ENCODE measurements around the gene AFAP1.
A peak's percentile ranks its signal among the peaks of the same experiment; 100 is the strongest.

AFAP1 gene

DNA sequence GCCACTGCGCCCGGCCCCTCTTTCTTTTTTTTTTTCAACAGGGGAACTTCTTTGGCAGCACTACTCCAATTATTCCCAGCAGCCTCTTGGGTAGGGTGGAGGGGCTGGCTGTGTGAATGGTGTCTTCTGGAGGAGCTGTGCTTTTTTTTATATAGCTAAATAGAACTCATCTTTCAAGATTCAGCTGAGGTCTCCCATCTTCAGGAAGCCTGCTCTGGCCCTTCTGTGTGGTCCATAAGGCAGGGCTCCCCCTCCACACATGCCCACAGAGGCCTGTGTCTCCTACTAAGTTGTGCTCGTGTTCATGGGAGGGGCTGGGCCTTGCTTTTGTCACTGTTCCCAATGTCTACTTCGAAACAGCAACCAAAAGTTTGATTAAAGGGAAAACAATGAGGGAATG lies 116.8 kb downstream of the AFAP1 start:
- no peak for DNase-seq

DNA sequence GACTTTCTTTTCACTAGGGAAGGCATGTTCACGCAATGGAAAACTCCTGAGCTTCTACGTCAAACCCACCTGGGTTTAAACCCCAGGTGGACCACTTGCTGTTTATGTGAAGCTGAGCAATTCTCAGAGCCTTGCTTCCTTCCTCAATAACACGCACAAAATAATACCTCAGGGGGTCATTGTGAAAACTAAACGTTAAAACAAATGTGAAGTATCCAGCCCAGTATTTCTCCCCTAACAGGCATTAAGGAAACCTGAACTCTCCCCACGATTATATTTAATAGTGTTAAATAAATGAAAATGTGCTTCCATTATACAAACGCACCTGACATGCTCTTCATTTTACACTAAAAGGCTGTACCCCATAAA lies 117.5 kb downstream of the AFAP1 start:
- no peak for DNase-seq

DNA sequence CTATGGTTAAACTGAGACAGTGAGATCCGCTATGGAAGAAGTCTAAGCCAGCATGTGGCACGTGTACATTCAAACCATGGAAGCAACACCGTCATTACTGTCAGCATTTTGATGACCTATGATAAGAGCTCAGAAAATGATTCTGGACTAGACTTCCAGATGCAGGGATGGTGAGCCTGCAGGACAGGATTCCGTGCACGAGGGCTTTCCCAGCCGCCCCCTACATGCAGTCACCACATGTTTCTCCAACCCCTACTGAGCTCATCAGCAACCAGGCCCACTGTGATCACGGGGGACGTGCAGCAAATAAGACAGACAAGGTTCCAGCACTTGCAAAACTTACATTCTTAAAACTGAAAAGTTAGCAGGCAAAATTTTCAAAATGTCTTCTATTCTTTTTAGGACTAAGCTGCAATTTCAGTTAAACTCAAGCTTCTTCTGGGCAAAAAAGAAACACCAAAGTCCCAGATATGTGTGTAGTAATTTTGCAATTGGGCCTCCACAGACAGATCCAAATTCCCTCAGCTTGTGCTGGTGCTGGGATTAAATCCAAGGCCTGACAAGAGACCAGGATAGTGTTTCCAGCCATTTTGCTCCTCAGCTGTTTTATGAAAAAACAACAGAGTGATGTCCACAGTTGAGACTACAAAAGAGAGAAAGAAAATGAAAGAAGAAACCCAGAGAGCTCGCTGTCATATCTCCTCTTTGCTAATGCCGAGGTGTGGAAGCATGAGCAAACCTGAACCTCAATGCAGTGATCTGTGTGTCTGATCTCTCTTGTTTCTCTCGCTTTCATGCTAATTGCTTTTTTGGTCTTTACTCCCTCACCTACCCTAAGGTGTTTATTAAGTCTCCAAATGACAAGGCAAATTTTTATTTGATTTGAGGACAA lies 118.2 kb downstream of the AFAP1 start:
- DNase-seq = no peak

DNA sequence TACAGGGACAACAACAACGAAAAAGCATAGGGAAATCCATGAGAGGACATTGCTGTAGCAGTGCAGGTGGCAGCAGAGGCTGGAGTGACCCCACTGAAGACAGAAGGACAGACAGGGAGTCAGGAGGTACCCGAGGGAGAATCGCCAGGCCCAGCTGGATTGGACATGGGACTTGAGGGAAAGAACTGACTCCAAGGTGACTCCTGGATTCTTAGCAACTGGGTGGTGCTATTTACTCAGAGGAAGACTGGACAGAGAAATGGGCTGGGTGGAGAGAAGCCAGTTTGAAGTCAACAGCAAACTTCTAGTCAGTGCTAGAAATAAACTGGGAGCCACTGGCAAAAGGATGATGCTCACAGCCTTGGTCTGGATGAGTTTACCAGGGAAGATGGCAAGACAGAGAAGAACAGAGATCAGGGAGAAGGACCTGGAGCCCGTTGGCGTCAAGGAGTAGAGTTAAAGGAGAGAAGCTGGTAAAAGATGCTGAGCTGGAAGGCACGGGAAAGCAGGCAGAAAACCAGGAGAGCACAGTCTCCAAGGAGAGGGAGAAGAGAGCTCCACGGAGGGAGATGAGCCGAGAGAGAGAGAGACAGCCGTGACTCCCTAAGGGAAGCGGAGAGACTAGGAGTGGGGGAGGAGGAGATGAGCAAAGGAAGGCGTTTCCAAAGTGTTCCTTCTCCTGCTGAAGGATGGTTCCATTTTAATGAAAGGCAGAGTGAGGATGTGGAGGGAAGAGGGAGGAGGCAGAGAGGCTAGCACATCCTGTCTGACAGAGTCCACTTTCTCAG lies 119.4 kb downstream of the AFAP1 start:
- DNase-seq = no peak

DNA sequence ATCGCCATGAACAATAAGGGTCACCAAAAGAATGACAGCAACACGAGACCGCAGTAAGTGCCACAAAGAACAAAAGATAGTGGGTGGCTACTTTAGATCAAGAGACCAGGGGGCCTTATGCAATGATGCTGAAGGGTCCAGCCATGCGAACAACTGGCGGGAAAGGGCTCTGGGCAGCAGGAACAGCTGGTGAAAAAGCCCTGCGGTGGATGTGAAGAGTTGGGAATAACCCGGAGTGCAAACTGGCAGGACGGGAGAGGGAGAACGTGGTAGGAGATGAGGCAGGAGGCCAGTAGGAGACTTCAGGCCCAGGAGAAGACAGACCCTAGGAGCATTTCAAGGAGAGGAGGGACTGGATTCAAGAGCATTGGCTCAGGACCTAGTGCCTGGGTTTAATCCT lies 120.2 kb downstream of the AFAP1 start:
- no peak for DNase-seq

DNA sequence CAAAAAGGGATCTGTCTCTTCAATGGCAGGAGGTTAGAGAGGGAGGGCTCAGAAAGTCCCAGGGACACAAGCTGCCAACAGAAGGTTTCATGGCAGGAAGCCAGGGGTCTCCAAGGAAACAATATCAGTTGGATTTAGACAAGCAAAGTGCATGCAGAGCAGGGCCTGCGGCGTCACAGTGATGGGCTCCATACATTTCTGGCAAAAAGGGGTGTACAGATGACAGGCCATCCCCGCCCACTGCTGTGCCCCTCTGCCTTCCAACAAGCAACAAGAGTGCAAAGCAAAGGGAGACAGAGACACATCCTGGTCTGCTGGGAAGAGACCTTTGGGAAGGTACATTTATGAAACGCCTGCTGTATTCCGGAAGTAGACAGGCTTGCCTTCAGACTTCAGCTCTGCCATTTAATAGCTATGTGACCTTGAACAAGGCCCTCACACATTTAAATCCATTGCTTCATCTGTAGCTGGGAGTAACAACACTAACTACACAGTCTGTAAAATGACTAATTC lies 121.2 kb downstream of the AFAP1 start:
- no peak for DNase-seq

DNA sequence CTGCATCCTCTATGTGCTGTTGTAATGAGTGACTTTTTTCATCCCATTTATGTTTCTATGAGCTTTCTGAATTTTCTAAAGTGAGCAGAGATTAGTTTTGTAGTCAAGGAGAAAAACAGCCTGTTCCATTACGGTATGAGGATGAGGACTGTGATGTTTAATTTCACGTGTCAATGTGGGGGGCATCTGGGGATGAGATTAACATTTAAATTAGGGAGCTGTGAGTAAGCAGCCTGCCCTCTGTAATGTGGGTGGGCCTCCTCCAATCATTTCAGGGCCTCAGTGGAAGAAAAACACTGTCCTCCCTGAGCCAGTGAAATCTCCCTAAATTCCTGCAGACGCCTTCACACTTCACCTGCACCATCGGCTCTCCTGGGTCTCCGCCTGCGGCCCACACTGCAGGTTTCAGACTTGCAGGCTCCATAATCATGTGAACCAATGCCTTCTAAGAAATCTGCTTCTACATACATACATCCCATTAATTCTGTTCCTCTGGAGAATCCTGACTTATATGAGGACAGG lies 121.7 kb downstream of the AFAP1 start:
- peak in 2 of 51 donors; percentile 33 to 47 for DNase-seq

DNA sequence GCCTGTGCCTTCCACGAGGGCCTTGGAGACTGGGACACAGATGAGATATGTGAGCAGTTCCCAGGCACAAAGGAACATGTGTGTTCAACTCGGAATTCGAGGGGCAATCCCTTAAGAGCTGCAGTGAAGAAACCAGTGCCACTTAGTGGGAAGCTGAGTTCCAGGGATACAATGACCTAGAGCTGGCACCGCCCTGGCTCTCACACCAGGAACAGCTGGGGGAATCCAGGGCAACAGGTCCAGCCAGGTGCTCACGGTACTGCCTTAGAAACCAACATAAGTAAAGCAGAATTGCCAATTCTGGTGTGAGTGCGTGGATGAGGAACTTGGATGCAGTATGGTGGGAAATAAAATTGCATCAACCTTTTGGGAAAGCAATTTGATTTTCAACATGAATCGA lies 122.9 kb downstream of the AFAP1 start:
- no peak for DNase-seq

DNA sequence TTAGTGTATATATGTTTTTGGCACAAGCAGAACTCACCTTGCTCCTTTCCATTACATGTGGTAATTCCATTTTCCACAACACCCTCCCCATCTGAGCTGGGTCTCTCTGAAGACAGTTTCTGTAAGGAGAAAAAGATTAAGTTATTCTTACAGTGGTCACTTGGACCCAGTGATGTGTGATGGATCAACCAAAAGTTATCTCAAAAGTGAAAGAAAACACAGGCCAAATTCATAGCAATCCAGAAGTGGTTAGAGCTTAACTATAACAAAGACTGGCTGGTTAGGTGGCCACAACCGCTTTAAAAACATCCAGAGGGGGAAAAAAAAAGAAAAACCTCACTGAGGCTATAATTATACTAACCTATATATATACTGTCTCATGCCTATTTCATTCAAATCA lies 123.7 kb downstream of the AFAP1 start:
- DNase-seq = no peak

DNA sequence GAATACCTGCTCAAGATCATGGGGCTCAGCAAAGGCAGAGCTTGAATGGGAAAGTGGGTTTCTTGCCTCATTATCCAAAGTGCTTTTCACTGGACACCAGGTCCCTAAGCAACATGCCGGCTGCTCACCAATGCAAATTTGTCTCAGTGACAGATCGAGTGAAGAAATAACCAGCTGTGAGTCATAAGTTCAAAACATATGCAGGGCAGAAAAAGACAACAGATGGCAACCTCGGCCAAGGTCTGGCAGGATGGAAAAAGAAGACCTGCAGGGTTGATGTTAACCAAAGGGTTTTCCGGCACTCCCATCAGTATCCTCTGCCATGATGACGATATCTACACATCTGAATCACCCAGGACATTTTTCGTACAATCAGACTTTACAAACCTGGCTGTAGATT lies 124.1 kb downstream of the AFAP1 start:
- DNase-seq = no peak

DNA sequence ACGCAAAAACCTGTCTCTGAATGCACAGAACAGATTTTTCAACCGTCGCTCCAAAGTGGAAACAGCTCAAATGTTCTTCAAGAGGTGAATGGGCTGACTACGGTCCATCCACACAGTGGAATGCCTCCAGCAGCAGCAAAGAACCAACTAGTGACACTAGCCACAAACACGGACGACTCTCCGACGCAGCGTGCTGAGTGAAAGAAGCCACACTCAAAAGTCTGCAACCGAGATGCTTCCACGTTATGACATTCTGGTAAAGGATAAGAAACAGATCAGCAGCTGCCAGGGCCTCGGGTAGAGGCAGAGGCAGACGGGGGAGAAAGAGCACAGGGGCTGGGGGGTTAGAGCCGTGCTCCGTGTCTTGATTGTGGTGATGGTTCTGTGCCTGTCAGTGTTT lies 125.2 kb downstream of the AFAP1 start:
- DNase-seq = no peak

DNA sequence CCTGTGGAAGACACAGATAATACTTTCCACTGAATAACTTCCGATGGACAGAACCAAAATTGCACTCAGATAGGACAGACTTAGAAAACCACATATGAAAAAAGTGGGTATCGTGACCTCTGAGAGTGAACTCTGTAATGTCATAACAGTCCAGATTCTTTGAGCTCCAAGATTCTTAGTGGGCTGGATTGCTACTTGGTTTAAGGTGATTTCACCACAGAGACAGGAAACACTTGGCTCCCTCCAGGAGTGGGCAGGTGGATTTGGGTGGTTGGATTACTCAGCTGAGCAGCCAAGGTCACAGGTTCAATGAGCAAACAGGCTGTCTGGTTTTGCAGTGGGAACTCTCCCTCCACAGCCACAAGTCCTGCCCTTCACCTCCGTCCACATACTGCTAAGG lies 126.0 kb downstream of the AFAP1 start:
- DNase-seq = no peak

DNA sequence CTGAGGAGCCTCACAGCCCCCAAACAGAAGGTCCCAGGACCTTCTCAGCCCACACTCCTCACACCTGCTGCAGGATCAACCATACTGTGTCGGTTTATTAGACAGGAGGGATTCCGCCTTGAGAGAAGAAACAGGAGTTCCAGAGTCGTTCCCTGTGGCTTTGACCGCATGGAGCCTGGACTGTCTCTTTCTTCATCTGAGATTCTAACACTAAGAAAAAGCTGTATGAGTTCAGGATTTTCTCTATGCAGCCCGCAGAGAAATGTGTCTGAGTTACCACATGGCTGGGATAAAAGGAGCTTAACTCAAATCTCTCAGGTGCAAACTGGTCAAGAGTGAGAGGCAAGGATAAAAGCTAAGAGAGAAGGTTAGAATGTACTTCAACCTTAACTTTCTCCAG lies 126.7 kb downstream of the AFAP1 start:
- DNase-seq = no peak

DNA sequence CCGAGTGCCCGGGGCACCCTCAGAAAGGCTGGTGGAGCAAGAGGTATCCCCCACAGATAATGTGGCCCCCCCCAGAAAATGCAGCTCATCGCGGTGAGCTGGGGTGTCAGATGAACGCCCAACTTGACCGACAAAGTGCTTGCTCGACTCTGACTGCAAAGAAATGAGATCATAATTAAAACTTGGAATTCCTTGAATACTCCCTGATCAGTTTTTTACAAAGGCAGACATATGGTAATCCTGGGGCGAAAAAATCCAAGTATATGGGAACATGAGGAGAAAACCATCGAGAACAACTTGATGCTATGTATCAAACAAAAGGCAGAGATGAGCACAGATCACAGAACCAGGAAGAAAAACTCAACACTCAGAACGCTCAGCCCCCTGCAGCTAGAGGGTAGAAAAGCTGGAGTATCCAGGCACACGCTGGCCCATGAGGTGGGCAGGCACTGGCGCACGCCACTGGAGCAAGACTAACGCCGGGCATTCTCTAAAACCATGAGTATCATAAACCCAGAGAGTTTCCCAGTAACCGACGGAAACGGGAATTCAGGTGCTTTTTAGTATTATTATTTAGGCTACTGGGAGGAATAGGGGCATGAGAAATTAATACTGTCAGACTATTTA lies 127.3 kb downstream of the AFAP1 start:
- DNase-seq = no peak

DNA sequence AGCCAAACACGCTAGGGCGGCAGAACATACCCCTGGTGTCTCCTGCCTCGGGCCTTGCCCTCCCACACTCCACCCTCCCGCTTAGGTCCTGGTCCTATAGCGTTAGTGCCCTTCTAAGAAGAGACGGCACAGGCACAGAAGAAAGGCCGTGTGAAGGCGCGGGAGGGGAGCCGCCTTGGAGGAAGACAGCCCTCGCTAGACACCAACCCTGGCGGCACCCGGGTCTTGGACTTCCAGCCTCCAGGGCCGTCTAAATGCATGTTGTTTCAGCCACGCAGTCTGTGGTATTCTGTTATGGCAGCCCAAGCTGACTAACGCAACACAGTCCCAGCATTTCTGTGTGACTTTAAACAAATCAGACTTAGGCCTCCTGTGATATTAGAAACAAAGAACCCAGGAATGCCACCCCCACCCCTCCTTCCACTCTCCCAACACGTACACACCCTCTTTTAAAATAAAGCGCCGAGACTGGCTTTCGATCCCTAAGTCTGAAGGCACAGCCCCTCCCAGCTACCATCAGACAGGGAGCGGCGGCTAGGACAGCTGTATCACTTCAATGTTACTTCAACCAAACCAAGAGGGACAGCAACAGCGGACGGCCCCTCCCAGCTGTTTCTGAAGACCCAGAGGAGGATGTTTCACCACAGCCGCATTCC lies 128.0 kb downstream of the AFAP1 start:
- DNase-seq = no peak

DNA sequence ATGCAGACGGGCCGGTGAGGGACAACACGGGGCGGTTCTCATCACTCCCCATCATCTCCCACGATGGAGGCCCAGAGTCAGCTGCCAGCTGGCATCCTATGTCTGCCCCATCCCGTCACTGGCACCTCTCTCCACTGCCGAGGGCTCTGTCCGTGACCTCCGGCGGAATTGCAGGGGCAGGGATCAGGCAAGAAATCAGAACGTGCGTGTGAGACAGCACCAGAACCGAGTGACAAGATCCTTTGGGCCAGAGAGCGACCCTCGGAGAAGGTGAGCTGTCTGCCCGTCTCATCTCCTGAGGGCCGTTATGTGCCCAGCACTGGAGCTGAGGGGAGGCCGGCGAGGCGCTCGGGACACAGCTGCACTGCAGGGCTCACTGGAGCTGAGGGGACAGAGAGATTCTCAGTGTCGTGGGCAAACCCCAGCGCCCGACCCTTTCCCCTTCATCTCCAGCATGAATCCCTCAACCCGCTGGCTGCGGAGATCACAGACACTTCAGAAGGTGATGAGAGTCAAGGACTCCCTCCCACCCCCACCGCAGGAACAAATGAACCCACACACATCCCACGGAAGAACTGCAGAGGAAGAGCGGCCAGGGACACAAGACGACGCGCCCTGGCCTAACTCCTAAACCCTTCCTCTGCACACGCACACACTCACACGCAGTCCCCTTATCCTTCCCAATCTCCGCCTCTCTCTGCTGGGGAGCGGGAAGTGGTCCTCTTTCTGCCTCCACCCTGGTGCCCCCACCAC lies 128.7 kb downstream of the AFAP1 start:
- DNase-seq = no peak

DNA sequence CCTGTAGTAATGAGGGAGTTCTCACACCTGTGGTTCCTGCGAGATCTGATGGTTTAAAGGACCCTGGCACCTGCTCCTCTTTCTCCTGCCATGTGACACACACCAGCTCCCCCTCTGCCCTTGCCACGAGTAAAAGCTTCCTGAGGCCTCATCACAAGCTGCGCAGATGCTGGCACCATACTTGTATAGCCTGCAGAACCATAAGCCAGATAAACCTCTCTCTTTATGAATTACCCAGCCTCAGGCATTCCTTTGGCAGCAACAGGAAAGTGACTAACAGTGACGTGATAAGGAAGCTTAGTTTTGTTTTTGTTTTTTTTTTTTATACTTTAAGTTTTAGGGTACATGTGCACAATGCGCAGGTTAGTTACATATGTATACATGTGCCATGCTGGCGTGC lies 130.9 kb downstream of the AFAP1 start:
- no peak for DNase-seq

DNA sequence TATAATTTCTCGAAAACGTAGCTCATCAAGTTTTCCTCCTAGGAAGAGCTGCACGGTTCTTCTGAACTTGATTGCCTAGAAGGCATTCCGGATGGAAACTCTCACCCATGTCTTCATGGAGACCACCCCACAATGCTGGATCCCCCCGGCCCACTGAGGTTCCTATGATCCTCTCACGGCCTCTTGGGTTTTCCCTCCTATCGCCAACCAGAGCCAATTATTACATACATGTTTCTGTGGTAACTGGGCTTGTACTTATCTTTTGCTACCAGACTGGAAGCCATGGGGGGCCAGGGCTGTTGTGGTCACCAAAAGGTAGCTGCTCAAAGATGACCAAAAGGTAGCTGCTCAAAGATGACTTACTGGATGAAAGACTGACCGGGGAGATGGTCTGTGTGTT lies 131.5 kb downstream of the AFAP1 start:
- DNase-seq = no peak

DNA sequence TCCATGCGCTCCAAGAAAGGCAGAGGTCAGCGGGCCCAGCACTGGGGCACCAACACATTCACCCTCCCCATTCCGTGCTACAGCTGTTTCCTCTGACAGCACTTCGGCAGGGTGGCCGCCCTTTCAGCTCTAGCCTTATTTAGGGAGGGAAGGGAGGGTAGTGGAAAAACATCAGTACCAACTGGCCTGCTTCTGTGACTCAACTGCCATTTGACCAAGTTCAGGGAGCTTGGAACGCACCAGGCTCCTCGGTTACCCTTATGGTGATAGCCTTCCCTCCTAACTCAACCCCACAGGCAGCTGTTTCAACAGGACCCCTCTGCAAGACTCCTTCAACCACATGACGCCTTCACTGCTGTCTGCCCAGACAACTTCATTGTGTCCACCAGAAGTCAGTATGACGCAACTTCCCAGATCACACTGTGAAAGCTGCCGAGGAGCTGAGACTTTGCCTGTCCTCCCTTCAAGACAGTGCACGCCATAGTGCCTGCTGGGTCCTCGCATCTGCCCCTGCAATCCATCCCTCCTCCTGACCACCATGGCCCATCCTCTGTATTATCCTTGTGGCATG lies 132.2 kb downstream of the AFAP1 start:
- DNase-seq = no peak

DNA sequence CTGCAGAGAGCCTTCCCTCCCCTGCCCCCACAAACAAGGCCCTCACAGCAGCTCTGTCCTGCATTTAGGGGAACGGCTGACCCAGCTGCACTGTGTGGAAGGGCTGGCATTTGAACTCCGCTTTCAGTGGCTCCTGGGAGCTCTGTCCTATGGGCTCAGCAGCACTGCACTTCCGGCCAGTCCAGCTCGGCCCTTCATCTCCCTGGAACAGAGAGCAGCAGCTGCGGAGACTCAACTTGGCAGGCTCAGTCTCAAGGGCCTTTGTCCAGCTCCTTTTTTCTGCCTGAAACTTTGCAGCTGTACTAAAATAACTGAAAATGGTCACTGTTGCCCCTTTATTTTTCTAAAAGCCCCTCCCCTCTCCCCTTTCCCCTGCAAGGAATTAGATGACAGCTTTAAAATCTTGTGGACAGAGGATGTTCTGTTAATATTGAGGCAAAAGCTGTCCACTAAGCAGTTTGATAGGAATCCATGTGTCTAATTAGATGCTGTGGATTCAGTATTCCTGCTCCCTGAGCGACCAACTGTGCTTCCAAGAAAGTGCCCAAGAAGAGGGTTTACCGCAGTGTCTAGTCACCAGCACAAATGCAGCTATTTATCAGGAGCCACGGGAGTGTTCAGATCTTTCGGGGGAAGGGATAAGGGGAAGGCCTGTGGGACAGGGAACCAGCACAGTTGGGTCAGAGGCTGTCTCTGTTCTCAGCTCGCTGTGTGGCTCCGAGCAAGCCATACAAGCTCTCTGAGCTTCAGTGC lies 133.1 kb downstream of the AFAP1 start:
- DNase-seq = peak in 43 of 51 donors; percentile 15 to 84 (median 55)

All from hypothalamus (tissue), 51 donors.